A673 (cell line): Measurements from ENCODE around the gene RIMS4.

Experiments used
- CTCF ChIP-seq: fragments of 300-800, 200-600 bp; sonication (generic); conservative IDR thresholded peaks from 2 replicates; pipeline ENCODE4 v1.5.1; 2017; ENCODE audit warnings: low read depth, mild to moderate bottlenecking, antibody characterized with exemption, low read length, moderate library complexity, mixed read lengths
- EZH2 ChIP-seq: fragments of 200-600 bp; sonication (generic); IDR thresholded peaks from 2 replicates; pipeline ENCODE4 v1.6.1; 2017; ENCODE audit warnings: borderline replicate concordance, low read depth, mild to moderate bottlenecking, mixed read lengths, antibody characterized with exemption, low read length; ENCODE audit not compliant: poor library complexity, severe bottlenecking

GRCh38 chr20:44803383-44803941 is 6.9 kb downstream of the RIMS4 start:
- no peak for TF ChIP-seq EZH2
- no peak for TF ChIP-seq CTCF
